Prostate gland (tissue), 2 donors: ENCODE data around the gene COL6A5.

Experiments
- POLR2A ChIP-seq: fragments of 450-650 bp; IDR thresholded peaks from one replicate; pipeline ENCODE4 v1.6.1; 2016; ENCODE audit warnings: antibody characterized with exemption, mild to moderate bottlenecking
- POLR2AphosphoS5 ChIP-seq: sonication (generic); formaldehyde crosslinking; IDR thresholded peaks from one replicate; pipeline ENCODE4 v1.6.1; 2017; ENCODE audit warnings: antibody characterized with exemption
- TF ChIP-seq, protein P1 (sequence below), 4 experiments: fragments of 200-600 bp in 2 of 4; fragments of 450-650 bp in 2 of 4; sonication (generic) in 2 of 4; IDR thresholded peaks; 1 replicate in 3 of 4; 2 replicates in 1 of 4; pipeline ENCODE4 v1.5.1; 2016 to 2019; ENCODE audit warnings: antibody characterized with exemption in 4 of 4, mild to moderate bottlenecking in 2 of 4, moderate library complexity in 2 of 4

- TF ChIP-seq POLR2AphosphoS5, result no peak
- TF ChIP-seq POLR2A, result no peak
- TF ChIP-seq, protein P1, sequence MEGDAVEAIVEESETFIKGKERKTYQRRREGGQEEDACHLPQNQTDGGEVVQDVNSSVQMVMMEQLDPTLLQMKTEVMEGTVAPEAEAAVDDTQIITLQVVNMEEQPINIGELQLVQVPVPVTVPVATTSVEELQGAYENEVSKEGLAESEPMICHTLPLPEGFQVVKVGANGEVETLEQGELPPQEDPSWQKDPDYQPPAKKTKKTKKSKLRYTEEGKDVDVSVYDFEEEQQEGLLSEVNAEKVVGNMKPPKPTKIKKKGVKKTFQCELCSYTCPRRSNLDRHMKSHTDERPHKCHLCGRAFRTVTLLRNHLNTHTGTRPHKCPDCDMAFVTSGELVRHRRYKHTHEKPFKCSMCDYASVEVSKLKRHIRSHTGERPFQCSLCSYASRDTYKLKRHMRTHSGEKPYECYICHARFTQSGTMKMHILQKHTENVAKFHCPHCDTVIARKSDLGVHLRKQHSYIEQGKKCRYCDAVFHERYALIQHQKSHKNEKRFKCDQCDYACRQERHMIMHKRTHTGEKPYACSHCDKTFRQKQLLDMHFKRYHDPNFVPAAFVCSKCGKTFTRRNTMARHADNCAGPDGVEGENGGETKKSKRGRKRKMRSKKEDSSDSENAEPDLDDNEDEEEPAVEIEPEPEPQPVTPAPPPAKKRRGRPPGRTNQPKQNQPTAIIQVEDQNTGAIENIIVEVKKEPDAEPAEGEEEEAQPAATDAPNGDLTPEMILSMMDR (IDR thresholded peaks at IDR 0.05), result no peak
Measured at GRCh38 chr3:130380398-130380797, 34.9 kb downstream of the COL6A5 start.
